Ishikawa (cell line): Measurements from ENCODE around the gene S100A10.

Experiments
- FOXM1 ChIP-seq: IDR thresholded peaks from 2 replicates; pipeline ENCODE4 v1.6.1; 2012; ENCODE audit warnings: low read depth, borderline replicate concordance
- RAD21 ChIP-seq: IDR thresholded peaks from 2 replicates; pipeline ENCODE4 v1.6.1; 2012; ENCODE audit warnings: low read depth
- REST ChIP-seq: IDR thresholded peaks from 2 replicates; pipeline ENCODE4 v1.6.1; 2012; ENCODE audit warnings: low read depth, mild to moderate bottlenecking

GRCh38 chr1:151939141-151939540, 54.5 kb downstream of the S100A10 start:
- TF ChIP-seq RAD21: no peak
- TF ChIP-seq REST: no peak
- TF ChIP-seq FOXM1: no peak
